Daoy (cell line): ENCODE data around the gene CHN1. TPM values are rescaled to one million over a fixed set of nuclear protein-coding genes. Genes with fewer than 3 reads are reported as not detected.

Source experiments
- DNase-seq: peaks from one replicate; pipeline ENCODE4 v3.0.0-alpha.2; 2015; ENCODE audit warnings: low read depth
- total RNA-seq: library from RNA; depleted of rRNA; stranded (reverse); fragments of >200 nt; shearing (Covaris generic); gene quantifications from 2 replicates; pipeline ENCODE4 v1.2.3, GENCODE V29; 2014

The CHN1 gene
- total RNA-seq, 1 experiment from 2014 or later, result 27.4 TPM

DNA sequence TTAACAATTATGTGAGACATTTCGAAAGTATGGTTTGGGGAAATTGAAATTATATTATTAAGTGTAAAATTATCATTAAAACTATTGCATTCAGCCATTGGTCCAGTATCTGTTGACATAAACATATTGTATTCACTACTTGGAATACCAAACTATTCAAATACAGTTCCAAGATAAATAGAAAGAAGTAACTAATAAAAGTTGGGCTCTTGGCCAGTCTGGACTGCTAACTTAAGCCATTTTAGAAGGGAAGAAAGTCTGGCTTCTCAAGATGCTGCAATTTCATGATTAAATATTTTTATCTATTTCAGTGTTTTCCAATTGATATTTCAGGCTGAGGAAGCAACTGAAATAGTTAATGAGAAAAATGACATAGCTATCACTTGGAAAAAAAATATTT is 131.1 kb downstream of the CHN1 start:
- DNase-seq, result no peak

DNA sequence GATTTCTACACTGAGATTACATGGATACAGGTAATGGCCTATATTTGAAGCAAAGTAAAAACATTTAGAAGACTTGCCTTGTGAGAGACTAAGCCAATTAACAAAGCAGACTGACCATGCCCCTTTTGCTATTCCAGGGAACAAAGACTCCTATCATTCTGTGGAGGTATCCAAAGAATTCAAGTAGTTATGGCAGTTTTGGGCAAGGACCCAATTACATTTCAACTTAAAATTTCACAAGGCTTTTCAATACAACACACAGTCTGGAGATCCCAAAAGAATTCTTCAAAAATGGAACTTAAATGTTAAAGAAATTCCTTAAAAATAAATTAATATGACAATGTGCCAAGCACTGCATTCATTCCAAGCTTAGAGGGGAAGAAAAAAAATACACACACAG is 131.7 kb downstream of the CHN1 start:
- DNase-seq, result no peak

DNA sequence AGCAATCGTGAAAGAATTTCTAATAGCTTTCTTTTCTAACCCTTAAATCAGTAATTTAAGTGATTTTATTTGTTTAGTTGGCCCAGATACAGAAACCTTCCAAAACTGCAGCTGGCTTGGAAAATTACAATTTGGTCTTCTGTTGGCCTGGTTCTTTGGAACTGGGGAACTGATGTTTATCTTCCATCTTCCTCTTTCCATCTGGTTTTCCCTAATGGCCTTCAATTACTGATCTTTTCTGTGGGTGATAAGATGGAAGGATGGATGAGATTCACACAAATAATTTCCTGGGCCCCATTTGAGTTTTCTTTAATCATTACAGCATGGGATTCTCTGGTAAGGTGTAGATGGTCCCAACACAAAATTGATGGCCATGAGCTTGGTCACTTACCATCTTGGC is 134.4 kb downstream of the CHN1 start:
- DNase-seq, result no peak

DNA sequence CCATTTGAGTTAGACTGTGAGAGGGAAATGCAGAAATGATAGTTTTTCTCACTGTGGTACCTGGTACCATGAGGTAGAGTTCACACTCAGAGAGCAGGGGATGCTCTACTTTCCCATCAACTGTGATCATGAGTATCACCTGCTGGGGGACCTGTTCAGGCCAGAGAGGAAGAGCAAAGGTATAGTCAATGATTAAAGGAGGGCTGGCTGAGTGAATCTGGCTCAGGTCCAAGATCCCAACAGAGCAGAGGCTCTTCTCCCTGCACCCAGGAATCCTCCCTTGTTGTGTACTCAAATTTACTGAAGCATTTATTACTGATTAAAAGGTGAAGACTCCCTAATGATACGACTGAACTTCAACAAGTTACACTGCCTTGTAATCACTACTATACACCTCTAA is 136.3 kb downstream of the CHN1 start:
- DNase-seq, result no peak

DNA sequence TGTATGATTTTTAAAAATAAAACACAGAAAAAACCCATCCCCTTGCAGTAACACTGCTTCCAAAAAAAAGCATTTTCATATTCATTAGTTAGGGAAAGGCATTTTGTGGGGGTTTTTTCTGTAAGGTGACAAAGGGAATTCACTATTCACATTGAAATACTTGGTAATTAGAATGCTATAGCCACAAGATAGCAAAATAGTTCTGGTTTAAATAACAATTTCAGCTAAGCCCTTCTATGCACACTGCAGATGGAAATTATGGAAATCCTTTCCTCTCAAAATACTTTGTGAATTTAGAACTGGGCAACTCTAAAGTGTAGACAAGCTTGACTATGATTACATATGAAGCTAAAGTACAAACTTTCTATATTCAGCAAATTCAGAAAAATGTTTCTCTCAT is 138.8 kb downstream of the CHN1 start:
- DNase-seq, result no peak

DNA sequence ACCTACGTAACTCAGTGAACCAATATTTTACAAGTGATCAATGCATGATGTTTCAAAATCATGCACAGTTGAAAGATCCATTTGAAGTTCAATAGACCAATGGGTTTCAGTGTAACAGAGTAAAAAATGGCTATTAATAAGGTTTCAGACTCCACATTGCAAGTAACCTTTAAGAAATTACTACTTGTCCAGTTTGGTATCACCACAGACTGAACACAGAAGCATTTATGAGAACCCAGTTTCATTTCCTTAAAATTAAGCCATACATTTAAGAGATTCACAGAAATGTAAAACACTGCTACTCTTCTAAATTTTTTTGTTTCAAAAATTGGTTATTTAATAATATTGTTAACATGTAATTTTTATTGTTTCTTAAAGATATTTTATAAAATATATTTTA is 142.0 kb downstream of the CHN1 start:
- no peak for DNase-seq

DNA sequence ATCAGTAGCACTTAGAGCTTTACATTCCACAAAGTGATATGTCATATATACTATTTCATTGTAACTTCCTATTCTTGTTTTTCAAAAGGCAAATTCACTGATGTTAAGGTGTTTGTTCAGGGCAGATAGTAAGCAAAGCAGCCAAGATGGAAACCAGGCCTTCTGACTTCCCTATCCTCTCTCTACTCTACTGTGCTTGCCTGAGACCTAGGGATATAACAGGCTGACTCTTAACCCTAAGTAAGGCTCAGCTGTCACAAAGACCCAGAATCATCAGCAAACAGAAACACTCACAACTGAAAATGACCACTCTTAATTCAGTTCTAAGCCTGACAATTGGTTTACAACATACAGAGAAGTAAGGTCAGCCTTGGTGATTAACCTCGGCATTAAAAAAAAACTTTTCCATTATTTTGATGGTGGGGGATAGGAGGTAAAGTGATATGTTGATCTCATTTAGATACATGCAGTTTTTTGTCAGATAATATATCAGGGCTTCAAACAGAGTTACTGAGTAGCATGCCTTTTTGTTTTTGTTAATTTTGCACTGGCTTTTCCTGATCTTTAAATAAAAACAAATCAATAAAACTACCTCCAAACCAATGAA is 145.5 kb downstream of the CHN1 start:
- DNase-seq, result no peak

DNA sequence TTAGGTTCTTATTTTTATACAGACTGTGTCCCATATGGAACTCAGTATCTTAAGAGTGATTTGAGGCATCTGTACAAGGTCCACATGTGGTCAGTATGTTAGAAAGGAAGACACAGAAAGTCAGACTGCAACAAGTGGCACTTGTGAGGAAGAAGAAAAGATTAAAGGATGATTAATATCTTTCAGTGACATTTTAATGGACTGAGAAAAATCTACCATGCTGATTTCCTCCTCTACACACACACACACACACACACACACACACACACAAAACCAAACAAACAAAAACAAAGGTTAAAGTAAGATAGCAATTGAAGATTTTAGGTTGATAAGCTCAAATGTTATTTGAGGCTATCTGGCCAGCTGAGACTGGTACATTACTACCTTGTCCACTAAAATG is 146.4 kb downstream of the CHN1 start:
- no peak for DNase-seq

DNA sequence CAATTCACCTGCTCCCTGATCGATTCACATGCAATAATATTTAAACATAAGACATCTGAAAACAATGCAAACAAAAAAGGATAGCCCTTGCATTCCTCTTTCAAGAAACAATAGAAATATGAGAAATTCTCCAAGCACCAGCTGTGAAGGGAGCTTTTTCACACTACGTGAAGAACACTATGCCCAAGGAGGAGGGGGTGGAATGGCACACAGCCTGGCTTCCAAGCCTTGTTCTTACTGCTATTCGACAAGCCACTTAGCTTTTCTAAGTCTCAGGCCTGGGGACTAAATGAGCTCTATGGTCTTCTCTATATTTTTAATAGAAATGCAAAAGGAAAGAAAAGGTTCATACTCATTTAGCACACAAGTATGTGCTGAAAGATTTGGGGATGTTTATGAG is 148.7 kb downstream of the CHN1 start:
- DNase-seq, result no peak

DNA sequence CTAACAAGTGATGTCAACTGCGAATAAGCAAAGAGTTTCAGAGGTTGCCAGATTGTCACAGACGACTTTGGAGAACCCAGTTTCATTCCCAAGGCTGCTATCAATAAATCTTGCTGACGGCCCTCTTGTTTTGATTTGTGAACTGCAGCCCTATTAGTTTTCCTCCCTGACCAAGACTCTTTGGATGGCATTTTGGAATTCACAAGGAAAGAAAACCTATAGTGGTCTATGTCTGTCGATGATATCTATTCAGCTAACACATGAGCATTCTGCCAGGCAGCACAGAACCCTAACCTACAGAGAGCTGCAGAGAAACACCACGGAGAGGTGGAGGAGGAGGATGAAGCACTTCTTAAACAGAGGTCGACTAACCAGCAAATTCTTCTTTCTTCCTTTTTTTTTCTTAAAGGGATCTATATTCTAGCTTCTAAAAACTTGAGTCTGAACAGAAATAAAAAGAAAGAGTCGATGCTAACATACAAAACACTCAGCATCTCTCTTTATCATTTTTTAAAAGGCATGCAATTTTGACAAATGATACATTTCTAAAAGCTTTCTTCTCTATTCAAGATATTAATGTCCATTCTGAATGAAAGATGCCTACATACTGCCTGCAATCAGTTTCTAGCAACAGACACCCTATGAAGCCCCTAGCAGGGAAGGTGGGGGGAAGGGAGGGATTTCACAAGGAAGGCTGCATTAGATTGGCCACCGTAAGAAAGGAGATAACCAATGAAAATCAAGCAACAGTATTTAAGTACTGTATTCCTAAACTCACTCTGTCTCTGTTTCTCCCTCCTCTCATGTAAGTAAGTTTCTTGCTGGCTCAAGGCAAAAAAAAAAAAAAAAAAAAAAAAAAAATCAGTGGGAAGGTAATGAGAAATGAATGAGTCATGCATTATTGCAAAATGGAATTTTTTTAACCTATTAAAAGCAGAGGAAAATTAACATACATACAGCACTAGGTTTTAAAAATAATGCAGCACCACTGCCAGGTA is 157.9 kb downstream of the CHN1 start:
- peak; percentile 57 for DNase-seq

DNA sequence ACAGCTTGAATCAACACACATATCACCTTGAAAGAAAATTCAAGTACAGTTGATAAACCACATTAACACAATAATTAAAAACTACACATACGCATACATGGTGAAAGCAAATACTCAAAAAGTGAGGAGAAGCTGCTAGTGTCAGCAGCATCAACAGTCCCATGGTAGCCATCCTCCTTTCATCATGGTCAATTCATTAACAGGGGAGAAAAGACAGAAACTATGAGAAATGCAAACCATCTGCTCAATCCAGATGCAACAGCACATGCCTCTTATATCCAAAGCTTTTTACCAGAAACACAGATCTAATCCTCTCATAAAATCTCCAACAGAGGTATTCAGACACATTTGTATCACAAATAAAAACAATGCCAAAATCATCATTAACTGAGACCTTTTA is 159.0 kb downstream of the CHN1 start:
- no peak for DNase-seq

DNA sequence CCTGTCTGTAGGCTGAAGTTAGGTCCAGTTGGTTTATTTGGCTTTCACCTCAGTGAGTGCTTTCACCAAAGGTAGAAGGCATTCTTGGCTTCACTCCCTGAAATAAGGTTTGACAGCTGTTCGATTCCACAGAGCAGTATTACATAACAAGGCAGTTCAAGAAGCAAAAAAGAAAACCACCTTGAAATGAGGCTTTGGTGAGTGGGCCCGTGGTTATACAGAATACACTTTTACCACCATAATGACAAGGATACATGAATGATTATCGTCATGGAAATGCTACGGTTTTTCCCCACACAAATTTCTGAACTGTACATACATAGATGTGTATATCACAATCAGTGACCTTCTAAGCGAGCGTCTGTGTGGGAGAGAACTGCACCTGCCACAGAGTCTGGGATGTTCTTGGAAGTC is 160.9 kb downstream of the CHN1 start:
- DNase-seq, result no peak

DNA sequence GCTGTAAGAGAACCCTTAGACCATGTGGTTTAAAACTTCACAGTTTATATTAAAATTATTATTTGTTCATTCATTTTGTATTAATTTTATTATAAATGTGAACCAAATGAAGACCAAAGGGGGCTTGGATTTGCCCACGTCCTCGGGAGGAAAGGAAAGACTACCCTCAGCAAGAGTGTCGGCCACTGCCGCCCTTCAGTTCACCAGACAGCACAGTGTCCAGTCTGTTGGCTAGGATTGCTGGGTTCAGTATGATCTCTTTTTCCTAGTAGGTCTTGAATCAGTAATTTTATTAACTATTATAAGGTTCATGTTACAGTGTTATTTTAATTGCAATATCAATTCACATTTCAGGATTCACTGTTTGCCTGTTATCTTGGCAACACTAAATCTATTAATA is 162.7 kb downstream of the CHN1 start:
- DNase-seq, result no peak

DNA sequence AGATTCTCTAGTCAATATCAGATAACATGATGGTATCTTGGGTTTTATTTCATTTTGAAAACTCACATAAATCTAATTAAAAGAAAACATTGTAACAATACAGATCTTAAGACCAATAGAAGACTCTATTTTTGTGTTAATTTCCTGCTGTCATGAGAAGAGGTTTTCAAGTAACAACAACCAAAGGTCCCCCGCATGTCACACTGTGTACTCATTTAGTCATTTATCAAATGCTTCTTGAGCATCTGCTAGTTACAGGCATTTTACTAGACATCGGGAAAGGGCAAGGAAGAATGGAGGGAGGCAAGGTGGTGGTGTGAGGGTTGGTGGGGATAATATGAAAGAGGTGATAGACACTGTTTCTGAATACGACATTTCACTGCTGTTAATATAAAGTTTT is 163.2 kb downstream of the CHN1 start:
- DNase-seq, result no peak

DNA sequence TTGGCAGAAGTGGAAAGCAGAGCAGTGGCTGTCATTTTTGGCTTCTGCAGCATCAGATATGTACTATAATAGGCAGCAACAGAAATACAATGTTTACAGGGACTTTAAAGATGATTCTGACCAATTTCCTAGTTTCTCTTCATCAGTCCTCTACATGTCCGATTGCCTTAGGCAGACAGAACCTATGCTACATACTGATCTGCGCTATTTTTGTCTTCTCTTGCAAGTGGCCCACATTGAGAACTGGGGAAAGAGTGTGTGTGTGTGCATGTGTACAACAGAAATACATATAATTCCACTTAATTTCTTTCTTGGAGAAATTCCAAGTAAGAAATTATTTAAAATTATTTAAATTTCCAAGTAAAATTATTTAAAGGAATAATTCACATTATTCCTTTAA is 163.8 kb downstream of the CHN1 start:
- no peak for DNase-seq

DNA sequence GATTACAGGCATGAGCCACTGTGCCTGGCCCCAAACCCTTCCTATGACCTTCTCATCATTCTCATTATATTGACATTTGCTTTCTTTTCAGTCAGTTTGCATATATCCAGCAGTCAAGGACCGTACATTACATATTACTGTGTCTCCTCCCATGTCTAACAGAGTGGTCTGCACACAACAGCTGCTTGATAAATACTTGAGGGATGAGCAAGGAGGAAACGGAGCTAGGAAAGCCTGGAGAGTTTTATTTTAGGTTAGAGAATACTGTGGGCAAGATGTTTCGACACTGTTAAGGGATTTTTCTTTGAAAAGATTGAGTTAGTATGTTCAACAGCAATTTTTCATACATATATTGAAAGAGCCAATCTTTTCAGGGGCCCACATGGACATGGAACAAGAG is 164.7 kb downstream of the CHN1 start:
- DNase-seq, result no peak

DNA sequence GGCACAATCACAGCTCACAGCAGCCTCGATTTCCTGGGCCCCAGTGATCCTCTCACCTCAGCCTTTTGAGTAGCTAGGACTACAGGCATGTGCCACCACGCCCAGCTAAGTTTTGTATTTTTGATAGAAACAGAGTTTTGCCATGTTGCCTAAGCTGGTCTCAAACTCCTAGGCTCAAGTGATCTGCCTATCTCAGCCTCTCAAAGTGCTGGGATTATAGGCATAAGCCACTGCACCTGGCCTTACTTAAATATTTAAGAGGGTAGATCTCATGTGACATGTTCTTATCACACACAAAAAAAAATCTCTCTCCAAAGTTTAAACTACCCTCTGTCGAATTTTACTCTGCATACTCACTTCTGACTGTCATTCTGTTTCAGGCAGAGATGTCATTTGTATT is 165.5 kb downstream of the CHN1 start:
- DNase-seq, result no peak

DNA sequence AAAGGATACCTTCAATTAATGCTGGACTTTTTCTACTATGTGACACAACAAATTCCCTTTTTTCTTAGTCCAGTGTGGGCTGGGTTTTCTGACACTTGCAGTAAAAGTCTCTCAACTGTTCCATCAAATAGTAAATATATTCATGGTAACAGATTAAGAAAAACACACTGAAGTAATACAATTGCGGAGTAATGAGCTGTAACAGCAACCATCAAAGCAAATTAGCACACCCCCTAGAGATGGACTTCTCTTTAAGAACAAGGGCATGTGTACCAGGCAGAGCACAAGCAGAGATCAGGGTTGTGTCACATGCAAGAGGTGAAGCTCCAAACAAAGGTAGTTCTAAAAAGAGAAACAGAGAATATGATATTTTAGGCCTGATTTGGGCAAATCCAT is 168.2 kb downstream of the CHN1 start:
- DNase-seq, result no peak

DNA sequence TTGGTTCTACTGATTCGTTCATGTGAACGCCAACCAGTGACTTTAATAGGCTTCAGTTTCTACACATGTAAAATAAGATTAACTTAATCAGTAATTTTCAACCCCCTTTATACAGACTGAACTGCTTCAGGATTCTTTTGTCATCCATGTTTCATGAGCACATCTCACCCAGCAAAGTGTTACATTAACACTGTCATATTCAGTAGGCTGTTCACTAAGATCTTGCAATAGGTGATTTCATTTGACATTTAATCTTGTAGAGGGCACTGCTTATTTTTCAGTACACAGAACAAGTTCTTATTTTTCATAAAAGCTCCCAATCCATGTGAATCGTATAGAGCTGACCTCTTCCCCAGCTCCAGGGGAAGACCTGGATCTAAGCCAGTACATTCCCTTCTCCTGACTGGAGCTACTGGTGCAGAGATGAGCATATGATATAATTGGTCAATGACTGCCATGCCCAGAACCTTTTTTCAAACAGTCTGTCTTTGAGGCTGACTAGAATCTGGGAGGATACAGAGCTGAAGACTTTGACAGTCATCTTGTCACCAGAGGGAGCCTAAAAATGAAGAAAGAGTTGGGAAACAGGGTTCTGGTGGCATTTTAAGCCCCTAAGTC is 168.7 kb downstream of the CHN1 start:
- DNase-seq, result peak; percentile 88

DNA sequence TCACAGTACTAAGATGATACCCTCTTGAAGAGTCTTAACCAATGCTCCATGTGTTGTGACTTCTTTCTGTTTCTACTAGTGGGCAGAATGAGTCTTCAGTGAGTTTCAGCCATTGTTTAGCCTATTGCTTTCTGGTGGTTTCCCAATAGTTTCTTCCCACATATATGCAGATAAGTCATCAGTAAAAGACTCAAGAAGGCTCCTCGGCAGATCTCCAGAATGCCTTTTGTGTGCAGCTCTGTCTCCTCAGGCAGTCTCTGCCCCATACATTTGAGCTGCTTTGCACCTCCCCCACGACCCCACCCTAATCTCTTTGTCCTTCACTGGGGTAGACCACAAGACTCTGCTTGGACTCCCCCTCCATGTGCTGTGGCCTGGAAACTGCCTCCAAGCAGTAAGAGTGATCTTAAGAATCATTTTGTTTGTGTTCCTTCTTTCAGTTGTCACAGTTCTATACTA is 169.4 kb downstream of the CHN1 start:
- DNase-seq, result peak; percentile 76

DNA sequence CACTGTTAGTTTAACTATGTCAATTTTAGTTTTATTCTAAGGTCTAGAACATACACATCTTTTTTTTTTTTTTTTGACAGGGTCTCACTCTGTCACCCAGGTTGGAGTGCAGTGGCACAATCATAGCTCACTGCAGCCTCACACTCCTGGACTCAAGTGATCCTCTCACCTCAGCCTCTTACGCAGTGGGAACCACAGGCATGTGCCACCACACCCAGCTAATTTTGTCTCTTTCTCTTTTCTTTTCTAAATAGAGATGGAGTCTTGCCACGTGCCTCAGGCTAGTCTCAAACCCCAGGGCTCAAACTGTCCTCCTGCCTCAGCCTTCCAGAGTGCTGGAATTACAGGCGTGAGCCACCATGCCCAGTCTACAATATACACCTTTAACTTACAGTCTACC is 171.4 kb downstream of the CHN1 start:
- no peak for DNase-seq

DNA sequence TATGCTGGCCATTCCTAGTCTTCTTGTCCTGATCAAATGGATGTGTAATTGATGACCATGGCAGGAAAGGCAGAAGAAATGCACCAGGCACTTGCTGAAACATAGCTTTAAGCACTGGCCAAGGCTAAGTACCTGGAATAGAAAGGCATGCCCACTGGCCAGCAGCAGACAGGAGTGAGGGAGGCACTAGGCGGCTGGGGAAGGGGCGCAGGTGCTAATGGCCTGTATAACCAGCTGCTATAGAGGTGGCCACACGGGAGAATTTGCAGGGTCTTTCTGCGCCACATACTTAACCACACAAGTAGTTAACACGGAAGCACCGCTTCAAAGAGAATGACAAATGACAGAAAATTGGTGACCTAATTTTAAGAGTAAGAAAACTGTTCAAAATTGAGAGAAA is 174.6 kb downstream of the CHN1 start:
- DNase-seq, result no peak

DNA sequence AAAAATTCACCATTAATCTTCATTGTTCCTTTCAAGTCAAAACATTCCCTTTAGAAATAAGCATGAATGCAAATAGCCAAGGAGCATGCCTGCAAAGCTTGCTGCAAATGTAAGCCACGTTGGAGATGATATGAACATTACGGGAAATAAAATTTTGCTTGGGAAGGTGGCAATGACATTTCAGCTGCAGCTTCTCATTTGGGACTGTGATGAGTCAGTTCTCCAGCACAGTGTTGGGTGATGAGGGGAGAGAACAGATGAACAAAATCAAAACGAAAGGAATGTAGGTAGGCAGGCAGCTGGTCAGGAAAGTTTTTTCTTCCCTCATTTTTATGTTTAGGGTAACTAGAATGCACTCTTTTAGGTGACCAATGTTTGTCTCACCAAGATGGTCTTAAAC is 175.6 kb downstream of the CHN1 start:
- DNase-seq, result no peak
